HL-60 (cell line): Measurements from ENCODE around the gene ARHGEF16.

Source experiments
- DNase-seq, 2 experiments: peaks; one replicate each; pipeline ENCODE4 v3.0.0-alpha.2; 2010 to 2020; ENCODE audit warnings: low read depth in 1 of 2, low spot score in 1 of 2
- H3K27ac ChIP-seq: fragments of 250-450 bp; sonication (Bioruptor Pico); replicated peaks from 2 replicates; pipeline ENCODE4 v1.5.1; 2020; ENCODE audit warnings: mild to moderate bottlenecking, moderate library complexity
- H3K27me3 ChIP-seq: fragments of 250-450 bp; sonication (Bioruptor Pico); 2 replicates; pipeline ENCODE4 v1.5.1; 2021; ENCODE audit warnings: mild to moderate bottlenecking, moderate library complexity; ENCODE audit not compliant: insufficient read depth, poor library complexity, severe bottlenecking
- H3K4me3 ChIP-seq: replicated peaks from 2 replicates; pipeline ENCODE4 v1.5.1; 2011; ENCODE audit warnings: mild to moderate bottlenecking, control low read depth, low read length; ENCODE audit not compliant: insufficient read depth
- GABPA ChIP-seq: IDR thresholded peaks from 2 replicates; pipeline ENCODE4 v1.6.1; 2012; ENCODE audit warnings: low read depth
- POLR2AphosphoS5 ChIP-seq: IDR thresholded peaks from 2 replicates; pipeline ENCODE4 v1.6.1; 2012; ENCODE audit warnings: low read depth
- SPI1 ChIP-seq: IDR thresholded peaks from 2 replicates; pipeline ENCODE4 v1.6.1; 2012; ENCODE audit warnings: low read depth, mild to moderate bottlenecking, borderline replicate concordance
- TF ChIP-seq, protein P1 (sequence below): IDR thresholded peaks from 2 replicates; pipeline ENCODE4 v1.6.1; 2012; ENCODE audit warnings: low read depth; ENCODE audit not compliant: insufficient replicate concordance
- TF ChIP-seq, protein P2 (sequence below): IDR thresholded peaks from one replicate; pipeline ENCODE4 v1.5.1; 2011; ENCODE audit warnings: low read length, control low read depth, inconsistent platforms; ENCODE audit not compliant: insufficient read depth

The ARHGEF16 gene

DNA sequence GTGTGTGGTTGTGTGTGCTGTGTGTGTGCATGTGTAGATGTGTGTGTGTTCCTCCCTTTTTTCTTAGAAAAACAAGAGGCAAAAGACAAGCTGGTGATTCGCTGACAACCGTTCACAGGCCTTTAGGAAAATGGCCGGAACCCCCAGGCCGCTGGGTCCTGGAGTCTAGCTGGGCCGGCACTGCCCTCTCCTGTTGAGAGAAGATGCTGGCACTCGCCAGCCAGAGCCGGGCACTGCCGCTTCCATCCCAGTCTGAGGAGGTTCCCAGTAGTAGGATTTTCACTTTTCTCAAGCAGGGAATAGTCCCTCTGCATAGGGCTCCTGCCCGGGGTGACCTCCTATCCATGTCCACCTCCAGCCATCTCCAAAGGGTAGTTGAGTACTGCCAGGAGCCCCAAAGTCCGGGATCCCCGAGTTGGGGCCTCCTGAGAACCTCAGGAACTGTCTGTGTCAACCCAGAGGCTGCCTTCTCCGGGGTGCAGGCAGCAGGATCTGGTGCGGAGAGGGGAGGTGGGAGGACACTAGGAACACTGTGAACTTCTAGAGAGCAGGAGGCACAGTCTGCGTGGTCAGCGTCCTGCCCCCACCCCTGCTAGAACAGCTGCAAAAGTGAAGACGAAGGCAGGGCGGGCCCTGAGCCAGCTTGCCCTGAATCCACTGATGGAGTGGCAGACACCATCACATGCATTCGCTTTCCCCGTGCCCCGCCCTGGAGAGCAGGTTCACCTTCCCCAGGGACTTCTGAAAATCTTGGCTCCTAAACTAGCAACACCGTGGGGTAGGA is 44.1 kb upstream of the ARHGEF16 start:
- TF ChIP-seq, protein P1, sequence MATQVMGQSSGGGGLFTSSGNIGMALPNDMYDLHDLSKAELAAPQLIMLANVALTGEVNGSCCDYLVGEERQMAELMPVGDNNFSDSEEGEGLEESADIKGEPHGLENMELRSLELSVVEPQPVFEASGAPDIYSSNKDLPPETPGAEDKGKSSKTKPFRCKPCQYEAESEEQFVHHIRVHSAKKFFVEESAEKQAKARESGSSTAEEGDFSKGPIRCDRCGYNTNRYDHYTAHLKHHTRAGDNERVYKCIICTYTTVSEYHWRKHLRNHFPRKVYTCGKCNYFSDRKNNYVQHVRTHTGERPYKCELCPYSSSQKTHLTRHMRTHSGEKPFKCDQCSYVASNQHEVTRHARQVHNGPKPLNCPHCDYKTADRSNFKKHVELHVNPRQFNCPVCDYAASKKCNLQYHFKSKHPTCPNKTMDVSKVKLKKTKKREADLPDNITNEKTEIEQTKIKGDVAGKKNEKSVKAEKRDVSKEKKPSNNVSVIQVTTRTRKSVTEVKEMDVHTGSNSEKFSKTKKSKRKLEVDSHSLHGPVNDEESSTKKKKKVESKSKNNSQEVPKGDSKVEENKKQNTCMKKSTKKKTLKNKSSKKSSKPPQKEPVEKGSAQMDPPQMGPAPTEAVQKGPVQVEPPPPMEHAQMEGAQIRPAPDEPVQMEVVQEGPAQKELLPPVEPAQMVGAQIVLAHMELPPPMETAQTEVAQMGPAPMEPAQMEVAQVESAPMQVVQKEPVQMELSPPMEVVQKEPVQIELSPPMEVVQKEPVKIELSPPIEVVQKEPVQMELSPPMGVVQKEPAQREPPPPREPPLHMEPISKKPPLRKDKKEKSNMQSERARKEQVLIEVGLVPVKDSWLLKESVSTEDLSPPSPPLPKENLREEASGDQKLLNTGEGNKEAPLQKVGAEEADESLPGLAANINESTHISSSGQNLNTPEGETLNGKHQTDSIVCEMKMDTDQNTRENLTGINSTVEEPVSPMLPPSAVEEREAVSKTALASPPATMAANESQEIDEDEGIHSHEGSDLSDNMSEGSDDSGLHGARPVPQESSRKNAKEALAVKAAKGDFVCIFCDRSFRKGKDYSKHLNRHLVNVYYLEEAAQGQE, result no peak
- TF ChIP-seq POLR2AphosphoS5 (no peak), GABPA (no peak), SPI1 (no peak)
- TF ChIP-seq, protein P2, sequence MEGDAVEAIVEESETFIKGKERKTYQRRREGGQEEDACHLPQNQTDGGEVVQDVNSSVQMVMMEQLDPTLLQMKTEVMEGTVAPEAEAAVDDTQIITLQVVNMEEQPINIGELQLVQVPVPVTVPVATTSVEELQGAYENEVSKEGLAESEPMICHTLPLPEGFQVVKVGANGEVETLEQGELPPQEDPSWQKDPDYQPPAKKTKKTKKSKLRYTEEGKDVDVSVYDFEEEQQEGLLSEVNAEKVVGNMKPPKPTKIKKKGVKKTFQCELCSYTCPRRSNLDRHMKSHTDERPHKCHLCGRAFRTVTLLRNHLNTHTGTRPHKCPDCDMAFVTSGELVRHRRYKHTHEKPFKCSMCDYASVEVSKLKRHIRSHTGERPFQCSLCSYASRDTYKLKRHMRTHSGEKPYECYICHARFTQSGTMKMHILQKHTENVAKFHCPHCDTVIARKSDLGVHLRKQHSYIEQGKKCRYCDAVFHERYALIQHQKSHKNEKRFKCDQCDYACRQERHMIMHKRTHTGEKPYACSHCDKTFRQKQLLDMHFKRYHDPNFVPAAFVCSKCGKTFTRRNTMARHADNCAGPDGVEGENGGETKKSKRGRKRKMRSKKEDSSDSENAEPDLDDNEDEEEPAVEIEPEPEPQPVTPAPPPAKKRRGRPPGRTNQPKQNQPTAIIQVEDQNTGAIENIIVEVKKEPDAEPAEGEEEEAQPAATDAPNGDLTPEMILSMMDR, result no peak
- H3K27me3 ChIP-seq, result no peaks in the 10 kb centered on the region
- no peak overlapping the region for H3K4me3 ChIP-seq
- no peak overlapping the region for H3K27ac ChIP-seq
- no peak for DNase-seq

- H3K27me3 ChIP-seq, result no peaks in the 10 kb centered on the region
- no peak for DNase-seq
- TF ChIP-seq, protein P1, result no peak
- TF ChIP-seq, protein P2, result no peak
- TF ChIP-seq SPI1, result no peak
- no peak for TF ChIP-seq GABPA
- no peak for TF ChIP-seq POLR2AphosphoS5
- H3K27ac ChIP-seq, result no peak overlapping the region
- no peak overlapping the region for H3K4me3 ChIP-seq
Measured at GRCh38 chr1:3411806-3412205, 42.7 kb upstream of the ARHGEF16 start.

- no peaks in the 10 kb centered on the region for H3K27me3 ChIP-seq
- no peak for DNase-seq
- TF ChIP-seq GABPA, result no peak
- no peak for TF ChIP-seq POLR2AphosphoS5
- TF ChIP-seq, protein P2, result no peak
- no peak for TF ChIP-seq SPI1
- TF ChIP-seq, protein P1, result no peak
- H3K4me3 ChIP-seq, result no peak overlapping the region
- H3K27ac ChIP-seq, result no peak overlapping the region
Measured at GRCh38 chr1:3412376-3412775, 42.1 kb upstream of the ARHGEF16 start.
